Neural progenitor cell (in vitro differentiated cells): ENCODE measurements around the gene TNNI3K.

Experiments used
- CTCF ChIP-seq: fragments of 200-600 bp; sonication (generic); IDR thresholded peaks from 2 replicates; pipeline ENCODE4 v1.5.1; 2017; ENCODE audit warnings: antibody characterized with exemption, mild to moderate bottlenecking
- EZH2 ChIP-seq: fragments of 200-600 bp; sonication (generic); IDR thresholded peaks from 2 replicates; pipeline ENCODE4 v1.6.1; 2017; ENCODE audit warnings: antibody characterized with exemption, mild to moderate bottlenecking, moderate library complexity
- EZH2phosphoT487 ChIP-seq: fragments of 200-600 bp; sonication (generic); IDR thresholded peaks from 2 replicates; pipeline ENCODE4 v1.6.1; 2017; ENCODE audit warnings: antibody characterized with exemption

- no peak for TF ChIP-seq CTCF
- no peak for TF ChIP-seq EZH2
- no peak for TF ChIP-seq EZH2phosphoT487
These were observed 336.7 kb downstream of the TNNI3K start for GRCh38 chr1:74571891-74572290.
